HL-60/S4 treated with phorbol 12-myristate 13-acetate at 8.2 ng/mL for 4 days and 3 days (cell line): Measurements from ENCODE around the gene NQO2.

Source experiments
- in situ Hi-C: fragments of 300-500 bp; cut with MboI; formaldehyde crosslinking; loops from 2 replicates; pipeline ENCODE4 v1.15.0; 2022; ENCODE audit warnings: low sequenced_read_pairs

NQO2 gene, protein sequence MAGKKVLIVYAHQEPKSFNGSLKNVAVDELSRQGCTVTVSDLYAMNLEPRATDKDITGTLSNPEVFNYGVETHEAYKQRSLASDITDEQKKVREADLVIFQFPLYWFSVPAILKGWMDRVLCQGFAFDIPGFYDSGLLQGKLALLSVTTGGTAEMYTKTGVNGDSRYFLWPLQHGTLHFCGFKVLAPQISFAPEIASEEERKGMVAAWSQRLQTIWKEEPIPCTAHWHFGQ

DNA sequence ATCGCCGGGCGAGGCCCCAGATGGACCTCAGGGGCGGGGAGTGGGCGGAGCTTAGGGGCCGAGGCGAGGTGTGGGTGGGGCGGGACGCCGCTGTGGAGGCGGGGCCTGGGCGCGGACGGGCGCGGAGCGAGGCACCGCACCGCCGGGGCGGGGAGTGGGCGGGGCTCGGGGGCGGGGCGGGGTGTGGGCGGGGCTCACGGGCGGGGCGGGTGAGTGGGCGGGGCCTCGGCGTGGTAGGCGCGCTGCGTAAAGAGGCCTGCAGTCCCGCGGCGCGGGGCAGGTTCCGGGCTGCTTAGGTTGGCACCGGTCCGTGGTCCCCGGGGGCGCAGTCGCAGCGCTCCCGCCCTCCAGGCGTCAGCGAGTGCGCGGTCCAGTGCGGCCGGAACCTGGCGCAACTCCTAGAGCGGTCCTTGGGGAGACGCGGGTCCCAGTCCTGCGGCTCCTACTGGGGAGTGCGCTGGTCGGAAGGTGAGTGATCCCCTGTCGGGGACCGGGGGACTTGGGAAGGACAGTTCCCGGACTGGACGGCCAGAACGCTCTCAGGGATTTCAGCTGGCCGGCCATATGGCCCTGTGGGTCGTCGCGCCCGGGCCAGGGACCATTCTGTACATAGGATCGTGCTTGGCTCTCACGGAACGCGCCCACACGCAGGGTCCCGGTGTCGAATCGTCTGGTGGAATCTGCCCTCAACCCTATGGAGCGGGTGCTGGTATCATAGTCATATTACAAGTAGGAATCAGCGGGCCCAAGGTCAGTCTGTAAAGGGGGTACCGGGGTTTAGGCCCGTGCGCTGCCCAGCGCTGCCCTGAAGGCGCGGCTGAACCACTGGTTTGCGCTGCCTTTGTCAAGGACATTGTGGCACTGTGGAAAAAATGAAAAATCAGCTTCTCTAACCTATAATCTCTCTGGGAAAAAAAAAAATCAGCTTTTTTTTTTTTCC is at the start of gene NQO2:
Gene NQO2, plus strand, starts transcription at position 277 of the 940 bp plus-strand sequence. CDS start 6,659 bp downstream, outside the sequence.
- in situ Hi-C loops = loop anchor here (5.0 kb wide), 1 partner anchor 52 kb away; no protein-coding TSS in a partner anchor

GRCh38 chr6:2950713-2951112 is 49.0 kb upstream of the NQO2 start:
- in situ Hi-C loops = no loop called here

GRCh38 chr6:2951728-2952127 is 48.0 kb upstream of the NQO2 start:
- in situ Hi-C loops = no loop called here

DNA sequence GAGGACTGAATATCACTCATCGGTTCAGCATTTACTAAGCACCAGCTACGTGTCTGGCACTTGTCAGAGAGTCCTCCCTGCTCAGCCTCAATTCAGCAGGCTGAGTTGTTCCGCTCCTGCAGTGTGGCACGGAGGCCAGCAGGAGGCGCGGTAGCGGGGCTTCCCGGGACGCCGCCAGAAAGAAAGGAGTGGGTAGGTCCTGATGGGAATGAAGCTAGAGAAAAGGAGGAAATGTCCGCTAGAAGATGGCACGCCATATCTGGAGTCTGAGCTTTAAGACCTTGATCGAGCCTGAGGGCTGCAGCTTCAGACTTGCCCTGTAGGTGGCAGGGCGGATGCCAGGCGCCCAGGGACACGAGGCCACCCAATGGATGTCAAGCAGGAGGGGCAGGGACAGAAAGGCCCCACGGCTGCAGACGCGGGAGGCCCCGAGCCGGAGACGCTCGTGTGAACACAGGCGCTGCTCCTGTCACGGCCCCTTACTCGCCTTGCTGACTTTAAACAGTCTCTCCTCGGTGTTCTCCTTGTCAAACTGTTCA is 47.1 kb upstream of the NQO2 start:
- in situ Hi-C loops = no loop called here

DNA sequence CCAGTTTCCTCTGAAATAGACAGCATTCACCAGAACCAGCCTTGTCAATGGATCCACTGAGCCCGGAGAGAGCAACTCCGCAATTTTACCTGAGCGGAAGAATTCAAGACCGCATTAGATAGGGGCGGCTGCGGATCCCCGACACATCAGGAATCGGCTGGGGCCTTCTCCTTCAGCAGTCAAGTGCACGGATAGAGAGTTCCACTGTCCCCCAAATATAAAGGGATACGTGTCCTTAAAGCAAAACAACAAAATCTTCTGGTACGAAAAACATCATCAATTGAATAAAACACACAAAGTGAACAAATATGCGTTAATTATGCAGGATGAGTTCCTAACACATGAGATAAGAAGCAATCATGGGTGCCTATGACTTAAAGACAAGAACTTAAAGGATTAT is 46.6 kb upstream of the NQO2 start:
- in situ Hi-C loops = no loop called here

GRCh38 chr6:2956930-2957685 is 42.6 kb upstream of the NQO2 start:
- in situ Hi-C loops = no loop called here

DNA sequence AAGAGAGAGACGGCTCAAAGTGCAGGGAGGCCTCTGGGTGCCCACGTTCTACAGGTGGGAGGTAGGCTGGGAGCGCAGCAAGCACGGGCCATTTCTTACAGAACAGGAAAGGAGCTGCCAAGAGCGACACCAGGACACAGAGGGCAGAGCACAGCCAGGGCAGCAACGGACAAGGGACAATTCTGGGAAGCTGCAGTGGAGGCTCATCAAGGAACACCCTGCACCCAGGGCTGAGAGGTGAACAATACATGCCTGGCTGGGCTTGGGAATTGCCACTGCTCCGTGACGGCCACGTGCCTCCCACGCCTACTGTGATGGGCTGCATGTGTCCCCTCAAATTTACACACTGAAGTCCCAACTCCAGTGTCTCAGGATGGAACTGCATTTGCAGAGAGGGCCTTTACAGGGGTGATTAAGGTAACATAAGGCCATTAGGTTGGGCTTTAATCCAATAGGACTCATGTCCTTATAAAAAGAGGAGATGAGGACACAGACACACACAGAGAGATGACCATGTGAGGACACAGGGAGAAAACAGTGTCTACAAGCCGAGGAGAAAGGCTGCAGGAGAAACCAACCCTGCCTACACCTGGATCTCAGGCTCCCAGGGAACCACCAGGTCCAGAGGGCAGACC is 41.9 kb upstream of the NQO2 start:
- in situ Hi-C loops = no loop called here

DNA sequence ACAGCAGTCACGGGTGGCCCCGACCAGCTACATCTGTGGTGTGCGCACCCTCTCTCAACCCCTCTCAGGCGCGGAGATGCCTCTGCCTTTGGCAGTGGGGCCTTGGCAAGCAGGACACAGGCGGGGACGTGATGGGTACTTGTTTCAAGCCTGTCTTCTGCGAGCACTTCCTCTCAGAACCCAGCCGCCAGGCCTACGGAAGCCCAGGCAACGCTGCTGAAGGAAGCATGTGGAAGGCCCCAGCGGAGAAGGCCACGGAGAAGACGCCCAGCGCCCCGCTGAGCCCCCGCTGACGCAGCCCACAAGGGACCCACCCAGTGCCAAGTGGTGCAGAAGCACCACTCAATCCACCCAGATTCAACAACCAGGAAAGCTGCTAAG is 41.4 kb upstream of the NQO2 start:
- in situ Hi-C loops = no loop called here

GRCh38 chr6:2958776-2959175 is 40.9 kb upstream of the NQO2 start:
- in situ Hi-C loops = no loop called here

- in situ Hi-C loops = no loop called here
Measured at GRCh38 chr6:2959909-2960719, 39.6 kb upstream of the NQO2 start.

DNA sequence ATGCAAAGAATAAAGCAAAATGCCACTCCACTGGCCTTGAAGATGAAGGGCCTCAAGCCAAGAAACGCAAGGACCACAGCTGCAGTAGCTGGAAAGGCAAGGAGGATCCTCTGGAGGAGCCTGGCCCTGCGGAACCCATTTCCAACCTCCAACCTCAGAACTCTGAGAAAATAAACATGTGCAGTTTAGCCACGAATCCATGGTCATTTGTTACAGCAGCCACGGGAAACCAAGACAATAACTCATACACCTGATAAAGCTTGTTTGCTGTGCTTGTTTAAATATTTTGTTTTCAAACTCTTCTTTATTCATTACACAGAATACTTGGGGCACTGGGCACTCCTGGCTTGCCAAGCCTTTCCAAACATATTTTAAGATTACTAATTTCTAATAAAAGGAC is 38.8 kb upstream of the NQO2 start:
- in situ Hi-C loops = no loop called here

- in situ Hi-C loops = no loop called here
Measured at GRCh38 chr6:2961506-2961905, 38.2 kb upstream of the NQO2 start.

GRCh38 chr6:2962004-2962403 is 37.7 kb upstream of the NQO2 start:
- in situ Hi-C loops = no loop called here

- in situ Hi-C loops = no loop called here
Measured at GRCh38 chr6:2962636-2963035, 37.1 kb upstream of the NQO2 start.

- in situ Hi-C loops = no loop called here
Measured at GRCh38 chr6:2963756-2964155, 35.9 kb upstream of the NQO2 start.

DNA sequence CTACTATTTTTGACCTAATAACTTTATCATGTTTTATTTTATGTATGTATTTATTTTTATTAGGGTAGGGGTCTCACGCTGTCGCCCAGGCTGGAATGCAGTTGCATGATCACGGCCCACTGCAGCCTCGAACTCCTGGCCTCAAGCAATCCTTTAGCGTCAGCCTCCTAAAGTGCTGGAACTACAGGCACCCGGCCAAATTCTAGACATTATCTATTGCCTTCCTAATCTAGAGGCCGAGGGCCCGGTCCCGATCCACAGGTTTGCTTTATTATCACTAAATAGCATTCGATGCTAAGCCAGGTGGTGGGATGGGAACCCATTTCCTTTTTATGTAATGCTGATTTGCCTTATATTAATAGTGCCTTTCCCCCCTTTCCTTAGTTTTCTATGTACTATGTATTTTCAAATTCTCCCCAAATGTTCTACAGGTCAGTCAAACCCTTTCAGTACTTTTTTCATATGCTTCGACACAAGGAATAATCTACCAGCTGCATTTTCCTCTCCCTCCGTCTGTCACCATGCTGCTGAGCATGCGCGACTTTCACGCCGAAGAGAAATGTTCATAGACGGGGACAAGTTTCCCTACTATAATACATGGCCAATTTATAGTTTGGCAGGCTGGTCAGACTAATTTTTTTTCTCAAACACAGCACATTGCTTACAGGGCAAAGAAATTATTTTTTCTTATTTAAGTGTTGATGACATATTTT is 34.7 kb upstream of the NQO2 start:
- in situ Hi-C loops = no loop called here

GRCh38 chr6:2966347-2966746 is 33.3 kb upstream of the NQO2 start:
- in situ Hi-C loops = no loop called here

DNA sequence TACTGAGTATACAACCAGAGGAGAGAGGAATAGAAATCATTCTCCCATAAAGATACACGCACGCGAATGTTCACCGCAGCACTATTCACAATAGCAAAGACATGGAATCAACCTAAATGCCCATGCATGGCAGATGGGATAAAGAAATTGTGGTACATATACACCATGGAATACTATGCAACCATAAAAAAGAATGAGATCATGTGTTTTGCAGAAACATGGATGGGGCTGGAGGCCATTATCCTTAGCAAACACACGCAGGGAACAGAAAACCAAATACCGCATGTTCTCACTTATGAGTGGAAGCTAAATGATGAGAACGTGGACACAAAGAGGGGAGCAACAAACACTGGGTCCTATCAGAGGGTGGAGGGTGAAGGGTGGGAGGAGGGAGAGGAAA is 31.8 kb upstream of the NQO2 start:
- in situ Hi-C loops = no loop called here

DNA sequence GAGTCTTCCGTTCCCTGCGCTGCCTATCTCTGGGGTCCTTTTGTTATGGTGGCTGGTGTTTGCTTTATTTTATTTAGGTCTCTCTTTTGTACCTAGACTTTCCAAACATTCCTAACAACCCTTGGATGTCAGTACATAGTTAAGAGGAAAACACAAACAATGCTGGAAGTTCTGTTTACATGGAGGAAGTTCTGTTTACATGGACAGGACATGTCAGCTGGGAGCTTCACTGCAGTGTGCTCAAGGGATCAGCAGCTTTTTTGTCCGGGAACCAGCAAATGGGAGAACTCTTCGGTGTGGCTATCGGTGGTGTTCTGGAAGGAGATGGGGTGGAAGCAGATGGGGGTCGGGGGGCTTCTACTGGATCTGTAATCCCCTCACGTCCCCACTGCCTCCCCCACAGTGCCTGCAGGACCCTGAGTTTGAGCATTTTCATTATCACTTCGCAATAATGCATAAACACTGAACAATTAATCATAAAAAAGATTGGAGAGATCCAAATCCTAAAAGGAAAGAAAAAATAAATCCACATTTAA is 31.0 kb upstream of the NQO2 start:
- in situ Hi-C loops = no loop called here
